LNCAP (cell line): ENCODE measurements around the gene UNK.

Experiments
- TF ChIP-seq, protein P1 (sequence below): fragments of 450-650 bp; IDR thresholded peaks from 2 replicates; pipeline ENCODE4 v1.5.1; 2017; ENCODE audit warnings: mild to moderate bottlenecking

Gene UNK

GRCh38 chr17:75837899-75838298, 53.3 kb downstream of the UNK start:
- TF ChIP-seq, protein P1, sequence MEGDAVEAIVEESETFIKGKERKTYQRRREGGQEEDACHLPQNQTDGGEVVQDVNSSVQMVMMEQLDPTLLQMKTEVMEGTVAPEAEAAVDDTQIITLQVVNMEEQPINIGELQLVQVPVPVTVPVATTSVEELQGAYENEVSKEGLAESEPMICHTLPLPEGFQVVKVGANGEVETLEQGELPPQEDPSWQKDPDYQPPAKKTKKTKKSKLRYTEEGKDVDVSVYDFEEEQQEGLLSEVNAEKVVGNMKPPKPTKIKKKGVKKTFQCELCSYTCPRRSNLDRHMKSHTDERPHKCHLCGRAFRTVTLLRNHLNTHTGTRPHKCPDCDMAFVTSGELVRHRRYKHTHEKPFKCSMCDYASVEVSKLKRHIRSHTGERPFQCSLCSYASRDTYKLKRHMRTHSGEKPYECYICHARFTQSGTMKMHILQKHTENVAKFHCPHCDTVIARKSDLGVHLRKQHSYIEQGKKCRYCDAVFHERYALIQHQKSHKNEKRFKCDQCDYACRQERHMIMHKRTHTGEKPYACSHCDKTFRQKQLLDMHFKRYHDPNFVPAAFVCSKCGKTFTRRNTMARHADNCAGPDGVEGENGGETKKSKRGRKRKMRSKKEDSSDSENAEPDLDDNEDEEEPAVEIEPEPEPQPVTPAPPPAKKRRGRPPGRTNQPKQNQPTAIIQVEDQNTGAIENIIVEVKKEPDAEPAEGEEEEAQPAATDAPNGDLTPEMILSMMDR = no peak

DNA sequence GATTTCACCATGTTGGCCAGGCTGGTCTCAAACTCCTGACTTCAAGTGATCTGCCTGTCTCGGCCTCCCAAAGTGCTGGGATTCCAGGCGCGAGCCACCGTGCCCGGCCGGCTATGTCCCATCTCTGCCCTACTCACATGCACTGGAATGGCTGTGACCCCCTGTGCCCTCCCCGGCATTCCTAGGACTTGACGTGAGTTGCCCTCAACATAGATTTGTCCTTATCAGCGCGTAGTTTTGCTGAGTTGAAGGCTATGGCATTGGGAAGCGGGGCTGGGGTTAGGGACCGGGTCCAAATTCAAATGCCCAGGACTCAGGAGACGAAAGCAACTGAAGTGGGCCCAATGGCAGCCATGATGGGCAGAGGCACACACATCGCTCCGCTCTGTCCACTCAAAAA, 53.8 kb downstream of the UNK start:
- TF ChIP-seq, protein P1 = no peak

- TF ChIP-seq, protein P1 = no peak
Observed at GRCh38 chr17:75839942-75840798, 55.6 kb downstream of the UNK start.

GRCh38 chr17:75840799-75841164, 56.2 kb downstream of the UNK start:
- TF ChIP-seq, protein P1 = no peak

GRCh38 chr17:75842411-75842810, 57.8 kb downstream of the UNK start:
- TF ChIP-seq, protein P1 = no peak

DNA sequence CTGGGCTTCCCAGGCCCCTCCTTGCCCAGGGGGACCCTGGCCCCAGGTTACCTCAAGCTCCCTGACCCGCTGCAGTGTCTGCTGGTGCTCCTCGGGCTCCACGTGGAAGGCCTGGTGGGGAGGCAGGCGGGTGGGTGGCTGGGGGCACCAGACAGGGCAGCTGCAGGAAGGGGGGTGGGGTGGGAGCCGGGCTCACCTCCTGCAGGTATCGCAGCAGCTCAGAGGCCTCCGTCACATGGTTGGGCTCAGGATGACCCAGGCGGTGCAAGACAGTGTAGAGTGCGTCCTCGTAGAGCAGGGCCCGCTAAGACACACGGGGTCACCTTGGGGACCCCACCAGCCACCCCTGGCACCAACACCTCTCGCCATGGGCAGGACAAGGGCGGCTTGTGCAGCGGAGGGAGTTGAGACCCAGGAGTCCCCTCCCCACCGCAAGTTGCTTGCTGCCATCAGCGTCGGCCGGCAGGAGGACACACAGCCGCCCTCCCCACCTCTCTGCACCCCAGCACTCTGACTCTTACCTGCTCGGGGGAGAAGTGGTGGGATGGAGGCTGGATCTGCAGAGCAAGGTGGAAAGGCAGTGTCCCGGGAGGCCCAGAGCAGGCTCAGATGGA, 58.5 kb downstream of the UNK start:
- TF ChIP-seq, protein P1 = no peak

GRCh38 chr17:75843577-75844529, 59.2 kb downstream of the UNK start, which contains the start of gene UNC13D:
TSS of gene UNC13D (minus strand) at chr17:75844404. CDS start at chr17:75844337, 67 bp downstream.
- TF ChIP-seq, protein P1 = no peak
